ENCODE measurements around the gene PARD6B.

PARD6B gene

DNA sequence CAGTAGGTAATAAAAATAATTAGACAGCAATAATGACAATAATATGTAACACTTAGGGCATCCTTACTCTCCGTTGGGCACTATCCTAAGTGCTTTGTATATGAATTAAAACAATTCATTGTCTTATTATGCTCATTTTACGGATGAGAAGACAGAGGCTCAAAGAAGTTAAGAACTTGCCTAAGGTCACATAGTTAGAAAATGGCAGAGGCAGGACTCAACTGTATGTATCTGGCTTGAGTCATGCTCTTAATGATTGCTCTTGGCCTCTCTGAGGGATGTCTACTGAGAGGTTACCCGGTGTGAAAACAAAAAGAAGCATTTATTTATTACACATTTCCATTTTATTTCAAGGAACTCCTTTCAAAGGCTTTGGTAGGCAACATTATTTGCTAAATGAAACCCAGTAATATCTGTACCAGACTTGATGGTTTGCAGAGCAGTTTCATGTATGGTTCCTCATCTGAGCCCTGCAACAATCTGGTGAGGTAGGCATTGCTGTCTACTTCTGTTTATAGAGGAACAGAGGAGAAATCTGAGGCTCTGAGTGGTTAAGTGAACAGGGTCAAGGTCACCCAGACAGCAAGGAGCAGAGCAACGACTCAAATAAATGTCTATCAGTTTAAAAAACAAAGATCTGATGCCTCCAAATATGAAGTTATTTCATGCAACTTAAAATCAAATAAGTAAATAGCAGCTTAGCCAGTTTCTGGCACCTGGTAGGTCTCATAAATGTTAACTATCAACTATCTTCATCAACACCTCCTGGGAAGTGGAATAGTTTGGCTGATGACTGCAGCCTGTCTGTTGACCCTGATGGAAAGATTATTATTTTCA is 4.2 kb upstream of the PARD6B start:
- H3K4me3 ChIP-seq (ENCODE audit: low read depth, low read length) = no peak overlapping the region
- TF ChIP-seq, protein P1, sequence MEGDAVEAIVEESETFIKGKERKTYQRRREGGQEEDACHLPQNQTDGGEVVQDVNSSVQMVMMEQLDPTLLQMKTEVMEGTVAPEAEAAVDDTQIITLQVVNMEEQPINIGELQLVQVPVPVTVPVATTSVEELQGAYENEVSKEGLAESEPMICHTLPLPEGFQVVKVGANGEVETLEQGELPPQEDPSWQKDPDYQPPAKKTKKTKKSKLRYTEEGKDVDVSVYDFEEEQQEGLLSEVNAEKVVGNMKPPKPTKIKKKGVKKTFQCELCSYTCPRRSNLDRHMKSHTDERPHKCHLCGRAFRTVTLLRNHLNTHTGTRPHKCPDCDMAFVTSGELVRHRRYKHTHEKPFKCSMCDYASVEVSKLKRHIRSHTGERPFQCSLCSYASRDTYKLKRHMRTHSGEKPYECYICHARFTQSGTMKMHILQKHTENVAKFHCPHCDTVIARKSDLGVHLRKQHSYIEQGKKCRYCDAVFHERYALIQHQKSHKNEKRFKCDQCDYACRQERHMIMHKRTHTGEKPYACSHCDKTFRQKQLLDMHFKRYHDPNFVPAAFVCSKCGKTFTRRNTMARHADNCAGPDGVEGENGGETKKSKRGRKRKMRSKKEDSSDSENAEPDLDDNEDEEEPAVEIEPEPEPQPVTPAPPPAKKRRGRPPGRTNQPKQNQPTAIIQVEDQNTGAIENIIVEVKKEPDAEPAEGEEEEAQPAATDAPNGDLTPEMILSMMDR (IDR thresholded peaks at IDR 0.05; ENCODE audit: low read depth, low read length) = no peak

DNA sequence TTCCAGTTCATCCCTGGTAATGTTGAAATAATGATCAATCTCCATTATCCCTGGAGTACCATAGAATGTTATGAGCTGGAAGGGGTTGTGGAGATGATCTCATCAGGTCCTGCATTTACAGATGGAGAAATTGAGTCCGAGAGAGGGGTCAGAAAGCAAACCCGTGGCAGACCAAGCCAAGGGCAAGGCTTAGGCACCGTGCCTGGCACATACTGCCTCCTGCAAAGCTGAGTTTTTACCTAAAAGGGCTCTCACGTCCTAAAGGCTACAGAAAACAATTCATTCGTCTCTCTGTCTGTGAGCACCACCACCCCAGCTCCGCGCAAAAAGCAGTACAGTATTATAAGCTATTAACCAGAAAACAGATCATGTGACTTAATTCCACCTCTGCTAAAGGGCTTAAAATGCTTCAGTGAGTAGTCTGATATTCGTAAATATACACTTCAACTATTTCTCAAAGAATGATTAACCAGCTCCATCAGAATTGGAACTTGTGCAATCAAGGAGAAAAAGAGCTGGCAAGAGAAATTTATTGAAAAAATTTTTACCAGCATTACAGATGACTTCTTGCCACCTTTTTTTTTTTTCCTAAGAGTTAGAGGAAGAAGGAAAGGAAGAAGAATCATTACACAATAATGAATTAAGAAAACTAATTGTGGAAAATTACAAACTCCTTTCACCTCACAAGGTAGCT is 3.4 kb upstream of the PARD6B start:
- TF ChIP-seq, protein P1 (IDR thresholded peaks at IDR 0.05; ENCODE audit: low read depth, low read length) = no peak
- H3K4me3 ChIP-seq (ENCODE audit: low read depth, low read length) = no peak overlapping the region

DNA sequence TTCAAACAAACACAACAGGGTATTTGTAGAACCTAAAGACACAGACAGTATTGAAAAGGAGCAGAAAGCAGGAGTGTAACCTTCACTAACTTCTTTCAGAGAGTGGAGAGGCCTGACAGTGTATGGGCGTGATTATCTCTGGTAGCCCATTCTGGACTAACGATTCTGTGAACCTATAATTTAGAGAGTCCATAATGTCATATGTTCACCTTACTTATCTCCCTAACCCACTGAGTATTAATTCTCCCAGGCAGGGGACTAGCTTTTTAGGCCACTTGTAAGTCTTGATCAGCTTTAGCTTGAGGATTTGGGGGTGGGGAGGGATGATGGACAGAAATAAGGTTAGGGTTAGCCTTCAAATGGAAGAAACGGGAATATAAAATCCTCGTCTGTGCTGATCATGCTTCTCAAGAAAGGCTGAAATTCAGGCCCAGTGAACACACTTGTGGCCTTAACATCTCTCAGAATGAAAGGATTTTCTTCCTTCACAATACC is 2.8 kb upstream of the PARD6B start:
- H3K4me3 ChIP-seq (ENCODE audit: low read depth, low read length) = no peak overlapping the region
- TF ChIP-seq, protein P1 (IDR thresholded peaks at IDR 0.05; ENCODE audit: low read depth, low read length) = no peak

DNA sequence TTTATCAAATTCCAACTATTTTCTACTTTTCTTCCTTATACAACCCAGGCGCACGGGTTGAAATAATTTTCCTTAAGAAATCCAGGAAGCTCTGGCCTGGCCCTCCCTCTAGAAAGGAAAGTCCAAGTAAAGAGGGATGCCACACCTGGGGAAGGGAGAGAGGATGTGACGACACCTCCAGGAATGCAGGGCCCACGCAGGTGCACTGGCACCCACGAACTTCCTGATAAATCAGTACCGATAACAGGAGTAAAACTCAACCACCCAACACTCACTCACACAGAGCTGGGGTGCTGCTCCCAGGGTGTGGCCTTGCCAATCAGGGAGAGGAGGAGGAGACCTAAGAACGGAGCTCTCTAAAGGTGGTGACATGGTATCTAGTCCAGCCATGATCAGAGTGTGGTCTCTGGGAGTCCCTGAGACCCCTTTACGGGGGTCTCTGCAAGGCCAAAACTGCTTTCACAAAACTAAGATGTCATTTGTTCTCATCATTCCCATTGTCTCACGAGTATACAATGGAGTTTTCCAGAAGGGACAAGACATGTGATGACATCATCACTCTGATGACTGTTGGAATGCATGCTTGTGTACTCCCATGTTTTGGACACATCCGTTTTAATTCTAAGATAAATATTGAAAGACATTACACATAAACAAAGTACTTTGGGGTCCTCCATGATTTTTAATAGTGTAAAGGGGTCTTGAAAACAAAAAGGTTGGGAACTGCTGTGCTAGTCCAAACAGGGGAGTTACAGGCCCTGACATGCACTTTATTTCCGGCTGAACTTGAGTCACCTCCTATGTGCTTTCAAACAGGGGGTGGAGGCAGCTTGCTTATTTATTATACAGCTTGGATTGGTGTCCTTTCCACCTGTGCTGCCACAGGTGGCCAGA is 2.2 kb upstream of the PARD6B start:
- TF ChIP-seq, protein P1 (IDR thresholded peaks at IDR 0.05; ENCODE audit: low read depth, low read length) = no peak
- no peak overlapping the region for H3K4me3 ChIP-seq (ENCODE audit: low read depth, low read length)

DNA sequence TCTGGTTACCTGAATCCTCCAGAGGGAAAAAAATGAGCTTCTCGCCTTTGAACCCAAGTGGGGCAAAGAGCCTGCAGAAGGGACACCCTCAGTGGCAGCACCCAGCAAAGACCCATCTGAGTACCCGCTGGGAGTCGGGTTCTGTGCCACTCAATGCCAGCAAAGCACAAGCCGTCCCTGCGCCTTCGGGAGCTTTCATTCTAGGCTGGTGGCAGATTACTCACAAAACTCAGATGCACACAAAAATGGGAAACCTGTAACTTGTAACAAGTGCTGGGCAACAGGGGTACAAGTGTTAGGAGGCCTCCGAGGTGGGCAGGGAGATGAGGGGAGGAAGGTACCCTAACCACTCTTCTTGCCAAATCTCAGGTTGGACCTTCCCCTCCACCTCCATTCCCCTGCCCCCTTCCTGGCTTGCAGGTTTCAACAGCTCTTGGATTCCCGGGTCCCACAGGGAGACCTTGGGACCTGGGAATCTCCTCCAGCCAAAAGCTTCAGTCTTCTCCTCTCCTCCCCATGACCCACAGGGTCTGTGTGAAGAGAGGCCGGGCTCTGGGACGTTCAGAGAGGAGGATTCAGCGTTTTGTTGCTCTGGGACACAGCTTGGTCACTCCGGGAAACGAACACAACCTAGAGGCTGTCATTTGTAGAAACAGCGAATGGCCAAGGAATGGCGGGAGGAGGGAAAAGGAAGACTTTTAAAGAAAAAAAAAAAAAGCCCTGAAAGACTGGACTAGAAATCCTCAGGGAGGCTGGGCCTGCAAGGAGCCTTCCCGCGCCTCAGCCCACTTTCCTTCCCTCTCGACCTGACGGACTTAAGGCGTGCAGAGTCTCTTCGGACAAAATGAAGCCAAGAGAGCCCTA is 1.2 kb upstream of the PARD6B start:
- TF ChIP-seq, protein P1 (IDR thresholded peaks at IDR 0.05; ENCODE audit: low read depth, low read length) = no peak
- H3K4me3 ChIP-seq (ENCODE audit: low read depth, low read length) = peak overlapping the region; percentile 77

DNA sequence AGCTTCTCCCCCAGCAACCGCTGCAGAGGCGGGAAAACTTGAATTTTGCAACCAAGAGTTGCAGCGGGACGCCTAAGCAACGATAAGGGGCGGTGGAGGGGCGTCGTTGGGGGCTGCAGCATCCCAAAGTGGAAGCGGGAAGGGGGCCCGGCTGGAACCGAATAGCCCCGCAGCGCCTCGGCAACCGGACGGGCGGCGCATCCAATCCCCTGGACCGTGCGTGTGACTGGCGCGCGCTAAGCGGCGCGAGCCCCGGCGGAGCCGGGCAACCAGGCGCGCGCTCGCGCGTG is 670 bp upstream of the PARD6B start:
- peak overlapping the region; percentile 77 for H3K4me3 ChIP-seq (ENCODE audit: low read depth, low read length)
- TF ChIP-seq, protein P1 (IDR thresholded peaks at IDR 0.05; ENCODE audit: low read depth, low read length) = no peak

Data from WI38 (cell line).